Hepatic stellate cell (primary cell): Measurements from ENCODE around the gene CDK14.

Experiments
- DNase-seq: peaks from one replicate; pipeline ENCODE4 v3.0.0; 2011; ENCODE audit warnings: low spot score

CDK14 gene

GRCh38 chr7:91206361-91206960 lies 610.3 kb downstream of the CDK14 start:
- DNase-seq, result no peak

GRCh38 chr7:91212582-91212981 lies 616.5 kb downstream of the CDK14 start:
- DNase-seq, result no peak

GRCh38 chr7:91226411-91226810 lies 630.3 kb downstream of the CDK14 start:
- no peak for DNase-seq

GRCh38 chr7:91228327-91228726 lies 632.2 kb downstream of the CDK14 start:
- no peak for DNase-seq

GRCh38 chr7:91228927-91229558 lies 632.9 kb downstream of the CDK14 start:
- DNase-seq, result no peak

- DNase-seq, result no peak
These were observed 634.0 kb downstream of the CDK14 start for GRCh38 chr7:91230100-91230499.

- DNase-seq, result no peak
These were observed 634.4 kb downstream of the CDK14 start for GRCh38 chr7:91230503-91230902.

- DNase-seq, result no peak
These were observed 637.1 kb downstream of the CDK14 start for GRCh38 chr7:91233212-91233611.

- DNase-seq, result no peak
These were observed 639.2 kb downstream of the CDK14 start for GRCh38 chr7:91235211-91235832.

- DNase-seq, result peak; percentile 32
These were observed 643.1 kb downstream of the CDK14 start for GRCh38 chr7:91239171-91239604.

GRCh38 chr7:91239772-91240171 lies 643.7 kb downstream of the CDK14 start:
- DNase-seq, result no peak

- DNase-seq, result no peak
These were observed 644.3 kb downstream of the CDK14 start for GRCh38 chr7:91240376-91240941.

GRCh38 chr7:91242097-91242844 lies 646.1 kb downstream of the CDK14 start:
- DNase-seq, result no peak

- no peak for DNase-seq
These were observed 647.6 kb downstream of the CDK14 start for GRCh38 chr7:91243591-91244301.

- DNase-seq, result no peak
These were observed 651.4 kb downstream of the CDK14 start for GRCh38 chr7:91247500-91247899.

- no peak for DNase-seq
These were observed 652.9 kb downstream of the CDK14 start for GRCh38 chr7:91248996-91249395.

- DNase-seq, result peak; percentile 56
These were observed 653.5 kb downstream of the CDK14 start for GRCh38 chr7:91249506-91250233.

GRCh38 chr7:91250706-91251105 lies 654.6 kb downstream of the CDK14 start:
- DNase-seq, result no peak

GRCh38 chr7:91251877-91252276 lies 655.8 kb downstream of the CDK14 start:
- no peak for DNase-seq
